ENCODE data around the gene AARS1. TPM values are rescaled to one million over a fixed set of nuclear protein-coding genes. Genes with fewer than 3 reads are reported as not detected.
"Not testable (repeated sequence)": the region's sequence is repeated elsewhere in the genome, so short reads cannot be mapped to it uniquely, and the experiment has no call there.

AARS1 gene
- total RNA-seq, 2 experiments from 2014 or later, result 10.3 to 11.1 TPM

- Histone ChIP-seq H3K27ac (ENCODE audit: low read depth in 1 of 2, low read length in 2 of 2) (no peak overlapping the region), H3K9me3 (ENCODE audit: control insufficient read depth in 1 of 2, insufficient read depth in 1 of 2, low read length in 2 of 2) (no peaks in the 10 kb centered on the region), H3K4me1 (ENCODE audit: insufficient read depth, low read length) (no peaks in the 10 kb centered on the region), H3K27me3 (ENCODE audit: control insufficient read depth in 1 of 2, insufficient read depth in 2 of 2, low read length in 2 of 2) (no peaks in the 10 kb centered on the region), H3K4me3 (ENCODE audit: low read length) (no peak overlapping the region), H3K36me3 (ENCODE audit: insufficient read depth, low read length) (peaks cover 73% of the 10 kb centered on the region)
- Mint-ChIP-seq H3K9me3 (no peaks in the 10 kb centered on the region), H3K4me1 (ENCODE audit: low read depth) (no peaks in the 10 kb centered on the region), H3K27me3 (no peaks in the 10 kb centered on the region), H3K27ac (no peak overlapping the region), H3K4me3 (no peak overlapping the region), H3K36me3 (ENCODE audit: low read depth) (peaks cover 75% of the 10 kb centered on the region)
- intact Hi-C loops (cut with DNase I, micrococcal nuclease), result no loop called here
- DNase-seq (no peak), ATAC-seq (ENCODE audit: poor library complexity) (no peak)
- ChIA-PET POLR2A (interaction anchor here (1.5 kb wide), 1 partner anchor 20 kb away, joined by 7 read pairs; no protein-coding TSS in a partner anchor), CTCF (no interaction called here)
- TF ChIP-seq CTCF (IDR thresholded peaks at IDR 0.05), result no peak
Measured at GRCh38 chr16:70271696-70272095, 17.6 kb downstream of the AARS1 start.

- Mint-ChIP-seq H3K4me1 (ENCODE audit: low read depth) (no peaks in the 10 kb centered on the region), H3K9me3 (no peaks in the 10 kb centered on the region), H3K27ac (no peak overlapping the region), H3K27me3 (no peaks in the 10 kb centered on the region), H3K4me3 (no peak overlapping the region), H3K36me3 (ENCODE audit: low read depth) (peaks cover 70% of the 10 kb centered on the region)
- ChIA-PET POLR2A (no interaction called here), CTCF (interaction anchor here (0.6 kb wide), 1 partner anchor 9 kb away, joined by 3 read pairs; no protein-coding TSS in a partner anchor)
- H3K4me3 ChIP-seq (ENCODE audit: low read length), result no peak overlapping the region
- no peak for ATAC-seq (ENCODE audit: poor library complexity)
- H3K27ac ChIP-seq (ENCODE audit: low read depth in 1 of 2, low read length in 2 of 2), result no peak overlapping the region
- H3K4me1 ChIP-seq (ENCODE audit: insufficient read depth, low read length), result no peaks in the 10 kb centered on the region
- H3K9me3 ChIP-seq (ENCODE audit: control insufficient read depth in 1 of 2, insufficient read depth in 1 of 2, low read length in 2 of 2), result no peaks in the 10 kb centered on the region
- intact Hi-C loops (cut with DNase I, micrococcal nuclease), result no loop called here
- H3K36me3 ChIP-seq (ENCODE audit: insufficient read depth, low read length), result peaks cover 77% of the 10 kb centered on the region
- H3K27me3 ChIP-seq (ENCODE audit: control insufficient read depth in 1 of 2, insufficient read depth in 2 of 2, low read length in 2 of 2), result no peaks in the 10 kb centered on the region
- DNase-seq, result no peak
- TF ChIP-seq CTCF (IDR thresholded peaks at IDR 0.05), result no peak
Measured at GRCh38 chr16:70270176-70270575, 19.1 kb downstream of the AARS1 start.

- H3K4me1 ChIP-seq (ENCODE audit: insufficient read depth, low read length), result no peaks in the 10 kb centered on the region
- H3K27me3 ChIP-seq (ENCODE audit: control insufficient read depth in 1 of 2, insufficient read depth in 2 of 2, low read length in 2 of 2), result no peaks in the 10 kb centered on the region
- H3K27ac Mint-ChIP-seq, result no peak overlapping the region
- peaks cover 78% of the 10 kb centered on the region for H3K36me3 ChIP-seq (ENCODE audit: insufficient read depth, low read length)
- no peak overlapping the region for H3K4me3 ChIP-seq (ENCODE audit: low read length)
- H3K9me3 ChIP-seq (ENCODE audit: control insufficient read depth in 1 of 2, insufficient read depth in 1 of 2, low read length in 2 of 2), result no peaks in the 10 kb centered on the region
- H3K4me1 Mint-ChIP-seq (ENCODE audit: low read depth), result no peaks in the 10 kb centered on the region
- TF ChIP-seq CTCF (IDR thresholded peaks at IDR 0.05), result no peak
- ATAC-seq (ENCODE audit: poor library complexity) (no peak), DNase-seq (no peak)
- no peak overlapping the region for H3K4me3 Mint-ChIP-seq
- no peaks in the 10 kb centered on the region for H3K27me3 Mint-ChIP-seq
- H3K9me3 Mint-ChIP-seq, result no peaks in the 10 kb centered on the region
- POLR2A ChIA-PET, result no interaction called here
- no peak overlapping the region for H3K27ac ChIP-seq (ENCODE audit: low read depth in 1 of 2, low read length in 2 of 2)
- peaks cover 75% of the 10 kb centered on the region for H3K36me3 Mint-ChIP-seq (ENCODE audit: low read depth)
- CTCF ChIA-PET, result no interaction called here
- intact Hi-C loops (cut with DNase I, micrococcal nuclease), result no loop called here
Measured at GRCh38 chr16:70269471-70269870, 19.8 kb downstream of the AARS1 start.

- intact Hi-C loops (cut with DNase I, micrococcal nuclease); H3K4me1 Mint-ChIP-seq (ENCODE audit: low read depth); H3K27me3 ChIP-seq (ENCODE audit: control insufficient read depth in 1 of 2, insufficient read depth in 2 of 2, low read length in 2 of 2); H3K27me3 Mint-ChIP-seq; H3K4me1 ChIP-seq (ENCODE audit: insufficient read depth, low read length); DNase-seq; H3K4me3 Mint-ChIP-seq; H3K4me3 ChIP-seq (ENCODE audit: low read length); ATAC-seq (ENCODE audit: poor library complexity); H3K9me3 ChIP-seq (ENCODE audit: control insufficient read depth in 1 of 2, insufficient read depth in 1 of 2, low read length in 2 of 2); H3K27ac Mint-ChIP-seq; H3K9me3 Mint-ChIP-seq; H3K27ac ChIP-seq (ENCODE audit: low read depth in 1 of 2, low read length in 2 of 2): not testable (repeated sequence)
- H3K36me3 Mint-ChIP-seq (ENCODE audit: low read depth), result peaks cover 80% of the 10 kb centered on the region
- POLR2A ChIA-PET, result interaction anchor here (0.8 to 1.4 kb wide), 2 partner anchors 16 to 32 kb away, joined by 3 to 4 read pairs; no protein-coding TSS in a partner anchor
- peaks cover 80% of the 10 kb centered on the region for H3K36me3 ChIP-seq (ENCODE audit: insufficient read depth, low read length)
- CTCF ChIA-PET, result interaction anchor here (0.8 to 2.2 kb wide), 4 partner anchors 10 to 20 kb away, joined by 4 to 12 read pairs (median 6); partner anchors contain the start of gene EXOSC6
Measured at GRCh38 chr16:70267922-70268321, 21.4 kb downstream of the AARS1 start.

Measured in CD4-positive, alpha-beta T cell (primary cell).